LHCN-M2 (cell line): Measurements from ENCODE around the gene TLE1. TPM values are rescaled to one million over a fixed set of nuclear protein-coding genes. Genes with fewer than 3 reads are reported as not detected.
A peak's percentile ranks its signal among the peaks of the same experiment; 100 is the strongest.

Experiments used
- DNase-seq: peaks from one replicate; pipeline ENCODE4 v3.0.0-alpha.2; 2012; ENCODE audit warnings: low read depth
- total RNA-seq: library from RNA; depleted of rRNA; stranded (reverse); fragments of >200 nt; gene quantifications from 2 replicates; pipeline ENCODE4 v1.2.3, GENCODE V29; 2014

The TLE1 gene
- total RNA-seq, 1 experiment from 2014 or later, result 40.3 TPM

- DNase-seq, result no peak
Measured at GRCh38 chr9:81653240-81653639, 36.1 kb downstream of the TLE1 start.

DNA sequence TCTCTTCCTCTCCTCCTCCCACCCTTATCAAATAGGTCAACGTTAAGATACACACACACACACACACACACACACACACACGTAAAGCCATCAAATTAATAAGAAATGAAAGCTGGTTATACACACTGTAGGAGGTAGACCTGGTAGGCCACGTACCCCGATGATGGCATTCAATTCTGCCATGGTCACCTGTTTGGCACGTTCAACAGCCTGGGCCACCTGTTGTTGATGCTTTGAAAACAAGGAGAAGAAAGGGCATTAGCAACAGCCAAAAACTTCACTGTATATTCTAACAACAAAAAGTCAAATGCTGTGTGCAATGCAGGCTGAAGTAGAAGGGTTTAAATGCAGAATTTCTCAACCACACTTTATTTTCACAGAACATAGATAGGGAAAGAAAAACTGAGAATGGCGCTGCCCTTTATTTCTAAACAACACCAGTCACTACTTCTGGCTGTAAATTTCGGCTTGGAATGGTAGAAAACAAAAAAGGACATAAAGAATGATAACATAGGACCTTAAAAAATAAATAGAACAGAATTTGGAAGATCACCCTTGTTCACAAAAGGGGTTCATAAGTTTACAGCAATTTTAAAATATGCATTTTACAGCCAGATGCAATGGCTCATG, 37.2 kb downstream of the TLE1 start:
- no peak for DNase-seq

DNA sequence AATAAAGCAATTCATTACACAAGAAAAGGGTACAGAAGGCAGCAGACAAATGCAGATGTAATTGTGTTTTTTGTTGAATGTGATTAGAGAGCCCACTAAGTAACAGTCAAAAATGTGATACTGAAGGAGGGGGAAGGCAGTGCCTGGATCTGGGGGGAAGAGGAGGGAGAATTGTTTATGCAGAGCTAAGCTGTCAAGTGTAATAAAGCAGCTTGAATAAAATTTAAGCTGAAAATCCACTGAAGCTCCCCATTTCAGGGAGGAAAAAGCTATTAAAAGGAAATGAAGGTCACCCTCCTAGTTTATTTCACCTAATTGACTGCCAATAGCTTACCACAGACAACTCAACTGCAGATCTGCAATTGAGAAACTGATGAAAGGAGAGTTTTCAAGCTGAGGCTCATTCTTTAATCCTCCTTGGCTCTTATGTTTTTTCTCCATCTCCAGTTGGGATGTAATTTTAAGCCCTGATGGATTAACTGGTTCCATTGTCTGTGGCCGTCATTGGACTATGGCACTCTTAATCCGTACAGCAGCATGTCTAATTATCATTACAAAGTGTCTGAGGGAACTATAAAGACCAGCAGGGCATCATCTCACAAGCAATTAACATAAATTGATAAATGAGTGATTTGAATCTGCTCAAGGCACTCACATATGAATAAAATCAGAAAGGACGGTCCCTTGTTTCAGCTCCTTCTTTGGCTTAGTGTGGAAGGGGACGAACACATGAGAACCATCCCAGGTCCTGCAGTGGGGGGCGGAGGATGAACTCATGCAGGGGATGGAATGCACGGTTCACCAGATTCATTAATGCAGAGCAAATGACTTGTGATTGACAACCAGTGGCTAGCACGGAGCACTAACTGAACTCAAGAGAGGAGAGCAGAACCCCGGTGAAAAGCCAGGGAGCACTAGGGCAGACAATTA, 38.5 kb downstream of the TLE1 start:
- no peak for DNase-seq

DNA sequence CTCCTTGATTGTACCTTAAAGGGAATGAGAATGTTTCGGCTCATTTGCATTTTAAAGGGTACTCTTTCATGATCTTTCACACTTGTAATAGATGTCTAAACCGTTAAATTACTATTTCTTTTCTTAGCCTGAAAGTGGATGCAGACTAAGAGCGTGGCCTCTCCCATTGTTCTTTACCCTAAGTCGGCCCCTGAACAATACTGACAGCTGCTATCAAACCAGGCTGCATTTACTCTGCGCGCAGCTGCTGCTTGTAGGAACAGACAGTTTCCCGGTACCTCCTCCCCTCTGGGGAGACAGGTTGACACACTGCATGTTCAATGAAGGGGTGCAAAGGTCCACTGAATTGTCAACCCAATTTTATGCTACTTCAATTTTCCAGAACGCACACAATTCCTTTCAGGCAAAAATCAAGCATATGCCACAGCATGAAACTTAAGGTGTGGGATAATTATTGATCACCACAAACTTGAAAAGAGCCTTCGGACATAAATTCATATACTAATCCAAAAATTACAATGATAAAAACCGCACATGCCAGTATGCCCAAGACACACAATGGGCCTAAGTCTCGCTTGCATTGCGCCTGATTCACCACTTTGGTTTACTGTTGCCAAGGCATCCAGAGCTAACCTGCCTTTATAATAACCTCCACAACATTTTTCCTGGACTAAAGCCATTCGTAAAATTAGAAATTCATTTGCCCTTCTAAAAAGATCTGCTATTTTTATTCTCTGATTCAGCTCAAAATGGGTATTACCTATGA, 39.7 kb downstream of the TLE1 start:
- DNase-seq, result no peak

DNA sequence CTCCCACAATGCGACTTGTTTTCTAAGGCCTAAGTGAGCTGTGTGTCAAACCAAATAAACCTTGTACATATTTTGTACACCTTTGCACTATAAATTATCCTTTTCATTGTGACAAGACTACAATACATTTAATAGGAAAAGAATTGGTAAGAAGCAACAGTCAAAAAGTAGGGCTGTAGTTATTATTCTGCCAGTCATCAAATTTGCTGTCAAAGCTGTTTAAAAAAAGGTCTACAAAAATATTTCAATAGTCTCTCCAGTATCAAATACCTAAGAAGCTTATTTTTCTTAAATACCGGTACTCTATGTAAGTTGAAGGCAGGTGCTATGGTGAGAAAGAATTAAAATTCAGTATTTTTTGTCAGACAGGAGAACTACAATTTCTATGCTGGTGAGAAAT, 40.5 kb downstream of the TLE1 start:
- no peak for DNase-seq

DNA sequence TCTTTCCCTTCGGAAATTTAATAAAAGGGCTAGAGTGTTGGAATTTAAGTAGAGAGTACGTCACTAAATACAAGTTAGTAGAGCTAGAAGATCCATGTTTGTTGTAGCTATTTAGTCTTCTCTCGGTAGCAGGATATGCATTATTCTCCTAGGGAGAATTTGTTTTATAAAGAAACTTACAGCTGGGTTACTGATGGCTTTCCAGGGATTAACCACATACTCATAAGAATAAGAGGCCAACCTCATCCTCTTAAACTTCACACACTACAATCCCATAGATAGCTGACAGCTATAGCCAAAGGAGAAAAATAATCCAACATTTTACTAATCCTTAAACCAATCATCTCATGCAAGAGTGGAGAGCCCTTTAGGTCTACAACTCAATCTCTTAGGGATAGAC, 43.0 kb downstream of the TLE1 start:
- no peak for DNase-seq

DNA sequence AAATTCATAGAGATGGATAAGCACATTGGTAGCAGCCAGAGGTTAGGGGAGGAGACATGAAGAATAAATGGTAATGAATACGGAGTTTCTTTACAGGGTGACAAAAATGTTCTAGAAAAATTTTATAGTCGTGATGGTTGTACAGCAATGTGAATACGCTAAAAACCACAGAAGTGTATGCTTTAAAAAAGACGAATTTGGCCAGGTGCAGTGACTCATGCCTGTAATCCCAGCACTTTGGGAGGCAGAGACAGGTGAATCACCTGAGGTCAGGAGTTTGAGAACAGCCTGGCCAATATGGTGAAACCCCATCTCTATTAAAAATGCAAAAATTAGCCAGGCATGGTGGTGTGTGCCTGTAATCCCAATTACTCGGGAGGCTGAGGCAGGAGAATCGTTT, 44.8 kb downstream of the TLE1 start:
- peak; percentile 20 for DNase-seq

- peak; percentile 22 for DNase-seq
Measured at GRCh38 chr9:81637276-81637675, 52.1 kb downstream of the TLE1 start.

DNA sequence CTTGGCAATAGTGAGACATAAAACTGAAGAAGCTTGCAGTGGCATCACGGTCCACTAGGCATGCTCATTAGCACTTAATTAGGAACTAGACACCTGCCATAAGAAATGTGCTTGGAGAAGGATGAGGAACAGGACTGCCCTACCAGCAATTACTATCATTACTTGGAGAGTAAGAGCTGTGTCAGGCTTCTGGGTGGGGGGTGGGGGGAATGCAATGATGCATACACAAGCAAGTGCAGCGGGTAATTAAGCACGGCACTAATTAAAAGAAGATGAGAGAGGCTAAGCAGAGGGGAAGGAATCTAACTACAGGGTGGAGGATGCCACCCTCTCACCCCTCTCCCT, 53.1 kb downstream of the TLE1 start:
- DNase-seq, result no peak

- no peak for DNase-seq
Measured at GRCh38 chr9:81635521-81636254, 53.7 kb downstream of the TLE1 start.

GRCh38 chr9:81634915-81635516, 54.3 kb downstream of the TLE1 start:
- DNase-seq, result no peak

DNA sequence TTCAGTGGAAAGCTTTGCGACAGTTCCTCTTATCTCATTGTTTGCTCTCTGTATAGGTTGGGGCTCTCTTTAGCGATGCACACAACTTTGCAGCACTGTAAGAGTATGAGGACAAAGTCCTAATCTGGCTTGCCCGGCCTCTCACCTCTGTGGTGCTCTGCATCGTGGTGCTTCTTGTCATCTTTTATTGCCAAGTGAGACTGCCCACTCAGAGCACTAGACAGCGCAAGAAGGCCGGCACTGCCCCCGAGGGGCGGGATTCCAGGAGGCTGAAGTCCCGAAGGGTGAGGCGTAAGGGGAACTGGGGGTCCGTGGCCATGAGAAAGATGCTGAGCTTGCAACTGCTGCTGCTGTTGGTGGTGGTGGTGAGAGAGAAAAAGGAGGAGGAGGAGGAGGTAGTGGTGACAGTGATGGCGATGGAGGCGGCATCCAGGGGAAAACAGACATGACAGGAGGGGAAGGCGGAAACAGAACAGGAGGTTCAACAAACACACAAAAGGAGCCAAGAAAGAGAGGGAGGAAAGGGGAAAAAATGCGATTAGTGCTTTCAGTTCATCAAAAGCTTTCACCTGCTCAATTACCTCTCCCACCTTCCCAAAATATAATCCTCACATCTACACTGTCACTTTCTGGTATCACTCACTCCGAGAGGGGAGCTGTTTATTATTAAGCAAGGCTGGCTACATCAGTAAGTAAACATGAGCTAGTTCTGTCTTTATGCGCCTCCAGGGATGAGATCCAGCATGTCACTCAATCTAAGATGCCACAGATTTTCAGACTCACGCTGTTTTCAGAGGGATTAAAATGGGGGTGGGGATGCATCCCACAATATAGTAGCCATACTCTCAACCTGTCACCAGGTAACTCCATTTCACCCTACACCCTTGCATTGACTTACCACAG, 55.1 kb downstream of the TLE1 start:
- DNase-seq, result no peak

- peak; percentile 45 for DNase-seq
Measured at GRCh38 chr9:81632599-81632998, 56.7 kb downstream of the TLE1 start.

GRCh38 chr9:81631218-81631745, 58.1 kb downstream of the TLE1 start:
- no peak for DNase-seq

GRCh38 chr9:81629440-81629839, 59.9 kb downstream of the TLE1 start:
- no peak for DNase-seq

GRCh38 chr9:81628897-81629296, 60.5 kb downstream of the TLE1 start:
- no peak for DNase-seq

DNA sequence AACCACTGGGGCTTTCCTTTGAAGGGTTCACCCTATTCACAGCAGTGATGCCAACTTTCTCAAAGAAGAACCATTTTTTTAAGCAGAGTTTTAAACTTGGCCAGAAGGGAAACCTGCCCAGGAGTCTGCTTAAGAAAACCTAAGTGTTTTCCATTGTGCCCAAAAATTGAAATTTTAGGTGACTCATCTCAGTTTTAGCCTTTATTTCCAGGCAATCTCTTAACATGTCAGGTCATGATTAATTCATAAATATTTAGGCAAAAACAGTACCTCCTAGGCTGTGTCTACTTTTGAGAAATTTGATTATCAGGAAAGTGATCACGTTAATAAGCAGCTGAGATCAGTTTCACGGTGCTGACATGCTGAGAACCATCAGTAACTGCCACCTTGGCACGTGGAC, 61.9 kb downstream of the TLE1 start:
- DNase-seq, result no peak

DNA sequence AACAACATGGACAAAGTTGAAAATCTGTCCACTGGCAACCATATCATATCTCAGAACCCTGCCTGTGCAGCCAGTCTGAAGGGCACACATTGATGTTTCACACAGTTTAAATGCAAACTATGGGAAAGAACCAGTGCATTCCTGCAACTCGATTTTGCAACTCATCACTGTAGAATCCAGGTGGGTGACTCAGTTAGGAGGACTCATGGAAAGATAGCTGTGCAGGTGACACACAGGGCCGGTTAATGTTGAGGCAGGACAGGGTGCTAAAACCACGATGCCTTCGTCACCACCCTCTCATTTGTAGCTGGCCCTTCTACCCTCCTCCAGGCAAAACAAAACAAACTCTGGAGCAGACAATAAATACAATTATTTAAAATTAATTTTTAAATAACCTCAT, 62.8 kb downstream of the TLE1 start:
- DNase-seq, result no peak

DNA sequence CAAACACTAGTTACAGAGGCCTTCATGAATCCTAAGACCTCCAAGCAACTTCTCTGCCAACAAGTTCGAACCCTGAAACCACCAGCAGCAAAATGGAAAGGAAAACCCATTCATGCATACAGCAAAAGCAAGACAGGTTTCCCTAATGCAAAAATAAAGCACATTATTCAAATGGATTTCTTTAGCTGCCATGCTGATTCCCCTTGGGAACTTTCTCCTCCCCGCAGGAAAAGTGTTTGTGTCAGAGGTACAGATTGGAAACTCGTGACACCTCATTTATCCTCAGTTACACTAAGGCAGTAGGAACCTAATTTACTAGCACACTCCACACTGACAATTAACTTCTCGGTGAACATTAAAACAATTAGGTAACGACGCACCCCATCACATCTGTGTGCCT, 63.4 kb downstream of the TLE1 start:
- no peak for DNase-seq

- DNase-seq, result no peak
Measured at GRCh38 chr9:81623778-81624177, 65.6 kb downstream of the TLE1 start.
